Calu3 (cell line): ENCODE data around the gene B4GALT1. TPM values are rescaled to one million over a fixed set of nuclear protein-coding genes. Genes with fewer than 3 reads are reported as not detected.

Experiments
- BruUV-seq: library from RNA; stranded (reverse); fragments of 400-500 nt; replicated peaks from 2 replicates; lab custom pipeline; 2021; lab: Mats Ljungman, UMichigan
- CTCF ChIA-PET: fragments of 300-600 bp; sonication (Branson Sonifier 250); formaldehyde crosslinking; loops from one replicate; lab custom pipeline; 2022; ENCODE audit warnings: antibody characterized with exemption; lab: Charles Lee
- DNase-seq: peaks from one replicate; pipeline ENCODE4 v3.0.0; 2022
- H3K27ac Mint-ChIP-seq: one replicate; pipeline ENCODE4 v1.8.0; 2022; ENCODE audit warnings: mixed read lengths; ENCODE audit not compliant: unreplicated experiment
- H3K27me3 Mint-ChIP-seq: one replicate; pipeline ENCODE4 v1.8.0; 2022; ENCODE audit warnings: mixed read lengths; ENCODE audit not compliant: unreplicated experiment
- H3K36me3 Mint-ChIP-seq: one replicate; pipeline ENCODE4 v1.8.0; 2022; ENCODE audit warnings: mild to moderate bottlenecking, moderate library complexity, mixed read lengths; ENCODE audit not compliant: insufficient read depth, unreplicated experiment
- H3K4me1 Mint-ChIP-seq: one replicate; pipeline ENCODE4 v1.8.0; 2022; ENCODE audit warnings: mild to moderate bottlenecking, low read depth, mixed read lengths; ENCODE audit not compliant: unreplicated experiment
- H3K4me3 Mint-ChIP-seq: one replicate; pipeline ENCODE4 v1.8.0; 2022; ENCODE audit warnings: mild to moderate bottlenecking, low read depth, moderate library complexity, mixed read lengths; ENCODE audit not compliant: unreplicated experiment
- H3K9me3 Mint-ChIP-seq: one replicate; pipeline ENCODE4 v1.8.0; 2022; ENCODE audit warnings: low read depth, mixed read lengths; ENCODE audit not compliant: unreplicated experiment
- CTCF ChIP-seq: fragments of 200-600 bp; IDR thresholded peaks from one replicate; pipeline ENCODE4 v1.8.0; 2022; ENCODE audit warnings: antibody characterized with exemption; ENCODE audit not compliant: unreplicated experiment
- intact Hi-C: fragments of 100-400 bp; cut with micrococcal nuclease; formaldehyde crosslinking; loops from one replicate; pipeline ENCODE4 v1.10.0; 2022; ENCODE audit not compliant: unreplicated experiment
- total RNA-seq: library from RNA; stranded (reverse); gene quantifications from 2 replicates; pipeline ENCODE4 v1.2.3, GENCODE V29; 2022

The B4GALT1 gene
- total RNA-seq, 1 experiment from 2014 or later: 71.1 TPM

GRCh38 chr9:33103501-33104281 is 63.4 kb downstream of the B4GALT1 start:
- H3K4me1 Mint-ChIP-seq: peaks cover 18% of the 10 kb centered on the region
- intact Hi-C loops: no loop called here

GRCh38 chr9:33102551-33103210 is 64.5 kb downstream of the B4GALT1 start:
- no peaks in the 10 kb centered on the region for H3K27me3 Mint-ChIP-seq
- H3K36me3 Mint-ChIP-seq: peaks cover 6% of the 10 kb centered on the region
- no peaks in the 10 kb centered on the region for H3K9me3 Mint-ChIP-seq
- H3K4me3 Mint-ChIP-seq: no peak overlapping the region
- peaks cover 18% of the 10 kb centered on the region for H3K4me1 Mint-ChIP-seq
- TF ChIP-seq CTCF: no peak
- no peak overlapping the region for H3K27ac Mint-ChIP-seq
- intact Hi-C loops: no loop called here
- no peak for DNase-seq
- BruUV-seq: no TSS peak
- CTCF ChIA-PET: no interaction called here

More at GRCh38 chr9:33103501-33104281, 63.4 kb downstream of the B4GALT1 start:
- no peak overlapping the region for H3K4me3 Mint-ChIP-seq
- H3K36me3 Mint-ChIP-seq: peaks cover 6% of the 10 kb centered on the region
- no peaks in the 10 kb centered on the region for H3K27me3 Mint-ChIP-seq
- H3K9me3 Mint-ChIP-seq: no peaks in the 10 kb centered on the region
- no peak for DNase-seq
- H3K27ac Mint-ChIP-seq: no peak overlapping the region
- CTCF ChIA-PET: no interaction called here
- TF ChIP-seq CTCF: no peak
- BruUV-seq: no TSS peak

GRCh38 chr9:33101104-33101951 is 65.8 kb downstream of the B4GALT1 start:
- Mint-ChIP-seq H3K4me3 (no peak overlapping the region), H3K36me3 (peaks cover 6% of the 10 kb centered on the region), H3K27me3 (no peaks in the 10 kb centered on the region), H3K4me1 (peaks cover 18% of the 10 kb centered on the region), H3K9me3 (no peaks in the 10 kb centered on the region), H3K27ac (no peak overlapping the region)
- DNase-seq: no peak
- BruUV-seq: no TSS peak
- CTCF ChIA-PET: no interaction called here
- intact Hi-C loops: no loop called here
- no peak for TF ChIP-seq CTCF

- CTCF ChIA-PET: no interaction called here
- Mint-ChIP-seq H3K4me1 (peaks cover 18% of the 10 kb centered on the region), H3K27ac (no peak overlapping the region), H3K4me3 (no peak overlapping the region), H3K9me3 (no peaks in the 10 kb centered on the region), H3K36me3 (peaks cover 6% of the 10 kb centered on the region), H3K27me3 (no peaks in the 10 kb centered on the region)
- no peak for TF ChIP-seq CTCF
- no TSS peak for BruUV-seq
- DNase-seq: no peak
- intact Hi-C loops: no loop called here
Measured at GRCh38 chr9:33099754-33100153, 67.4 kb downstream of the B4GALT1 start.
